NOMO-1 (cell line): ENCODE measurements around the gene POPDC3.
"Not testable (repeated sequence)": the region's sequence is repeated elsewhere in the genome, so short reads cannot be mapped to it uniquely, and the experiment has no call there.

Source experiments
- DNase-seq, 2 experiments: peaks; one replicate each; lab custom pipeline; 2025; ENCODE audit not compliant: unreplicated experiment in 2 of 2; lab: John Stamatoyannopoulos, UW

POPDC3 gene, protein sequence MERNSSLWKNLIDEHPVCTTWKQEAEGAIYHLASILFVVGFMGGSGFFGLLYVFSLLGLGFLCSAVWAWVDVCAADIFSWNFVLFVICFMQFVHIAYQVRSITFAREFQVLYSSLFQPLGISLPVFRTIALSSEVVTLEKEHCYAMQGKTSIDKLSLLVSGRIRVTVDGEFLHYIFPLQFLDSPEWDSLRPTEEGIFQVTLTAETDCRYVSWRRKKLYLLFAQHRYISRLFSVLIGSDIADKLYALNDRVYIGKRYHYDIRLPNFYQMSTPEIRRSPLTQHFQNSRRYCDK

GRCh38 chr6:105179244-105180065 lies at the start of gene POPDC3:
Gene POPDC3 (minus strand): TSS chr6:105180014. CDS start chr6:105161909, 18,105 bp downstream.
- no peak for DNase-seq

- DNase-seq, result no peak
Observed at GRCh38 chr6:105227295-105227767, 47.5 kb upstream of the POPDC3 start.

DNA sequence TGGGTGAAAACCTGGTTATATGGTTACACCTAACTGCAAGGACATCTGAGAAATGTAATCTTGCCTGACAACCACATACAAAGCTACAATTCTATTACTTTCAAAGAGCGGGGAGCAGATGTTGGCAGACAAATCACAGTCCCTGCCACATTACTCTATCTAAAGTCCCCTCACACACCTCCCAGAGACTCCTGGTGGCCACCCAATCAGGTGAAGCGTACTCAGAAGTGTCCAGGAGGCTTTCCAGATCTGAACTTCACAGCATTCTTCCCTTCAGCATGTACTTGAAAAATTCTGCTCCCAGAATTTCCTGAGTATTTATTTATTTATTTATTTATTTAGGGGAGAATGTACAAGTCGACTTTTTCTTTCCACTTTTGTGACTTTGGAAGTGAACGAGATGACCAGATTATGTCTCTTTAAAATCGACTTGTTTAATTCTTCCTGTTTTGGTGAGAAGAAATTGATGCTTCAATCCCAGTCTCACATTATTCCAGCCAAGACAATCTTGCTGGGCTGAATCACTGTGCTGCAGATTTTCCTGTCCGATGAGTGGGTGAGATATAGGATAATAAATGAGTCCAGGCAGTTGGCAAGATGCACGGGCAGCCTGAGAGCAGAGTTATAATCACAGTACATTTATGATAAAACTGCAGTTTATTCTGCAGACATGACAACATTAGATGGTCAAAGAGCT lies 46.9 kb upstream of the POPDC3 start:
- DNase-seq, result no peak

DNA sequence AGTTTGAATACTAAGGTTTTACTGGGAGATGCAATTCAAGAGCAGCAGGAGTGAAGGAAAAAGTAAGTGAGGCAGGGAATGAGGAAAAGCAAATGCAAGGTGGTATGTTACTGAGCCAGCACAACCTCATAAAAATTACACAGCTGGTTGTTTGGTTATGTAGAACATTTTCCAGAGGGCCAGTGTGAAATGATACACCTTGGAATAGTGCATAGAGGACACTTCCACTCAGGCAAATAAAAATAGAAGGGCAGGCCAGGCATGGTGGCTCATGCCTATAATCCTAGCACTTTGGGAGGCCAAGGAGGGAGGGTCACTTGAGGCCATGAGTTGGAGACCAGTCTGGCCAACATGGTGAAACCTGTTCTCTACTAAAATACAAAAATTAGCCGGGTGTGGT lies 43.4 kb upstream of the POPDC3 start:
- no peak for DNase-seq

GRCh38 chr6:105221219-105221618 lies 41.4 kb upstream of the POPDC3 start:
- DNase-seq, result not testable (repeated sequence)

DNA sequence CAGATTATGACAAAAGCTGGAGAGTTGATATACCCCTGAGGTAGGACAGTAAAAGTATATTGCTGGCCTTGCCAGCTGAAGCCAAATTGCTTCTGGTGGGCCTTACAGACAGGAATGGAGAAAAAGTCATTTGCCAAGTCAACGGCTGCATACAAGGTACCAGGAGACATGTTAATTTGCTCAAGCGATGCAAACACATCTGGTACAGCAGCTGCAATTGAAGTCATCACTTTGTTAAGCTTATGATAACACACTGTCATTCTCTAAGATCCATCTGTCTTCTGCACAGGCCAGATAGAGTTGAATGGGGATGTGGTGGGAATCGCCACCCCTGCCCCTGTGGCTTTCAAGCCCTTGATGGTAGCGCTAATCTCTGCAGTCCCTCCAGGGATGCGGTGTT lies 40.4 kb upstream of the POPDC3 start:
- DNase-seq, result no peak

GRCh38 chr6:105219218-105219617 lies 39.4 kb upstream of the POPDC3 start:
- DNase-seq, result peak; percentile 23 to 71

GRCh38 chr6:105215506-105215905 lies 35.7 kb upstream of the POPDC3 start:
- DNase-seq, result no peak

- no peak for DNase-seq
Observed at GRCh38 chr6:105214668-105215067, 34.9 kb upstream of the POPDC3 start.

GRCh38 chr6:105213272-105213671 lies 33.5 kb upstream of the POPDC3 start:
- DNase-seq, result no peak

- no peak for DNase-seq
Observed at GRCh38 chr6:105212587-105212986, 32.8 kb upstream of the POPDC3 start.

- DNase-seq, result no peak
Observed at GRCh38 chr6:105211831-105212230, 32.0 kb upstream of the POPDC3 start.

GRCh38 chr6:105210932-105211531 lies 31.2 kb upstream of the POPDC3 start:
- DNase-seq, result no peak

GRCh38 chr6:105209950-105210706 lies 30.3 kb upstream of the POPDC3 start:
- DNase-seq, result peak in 1 of 2 experiments; percentile 26

DNA sequence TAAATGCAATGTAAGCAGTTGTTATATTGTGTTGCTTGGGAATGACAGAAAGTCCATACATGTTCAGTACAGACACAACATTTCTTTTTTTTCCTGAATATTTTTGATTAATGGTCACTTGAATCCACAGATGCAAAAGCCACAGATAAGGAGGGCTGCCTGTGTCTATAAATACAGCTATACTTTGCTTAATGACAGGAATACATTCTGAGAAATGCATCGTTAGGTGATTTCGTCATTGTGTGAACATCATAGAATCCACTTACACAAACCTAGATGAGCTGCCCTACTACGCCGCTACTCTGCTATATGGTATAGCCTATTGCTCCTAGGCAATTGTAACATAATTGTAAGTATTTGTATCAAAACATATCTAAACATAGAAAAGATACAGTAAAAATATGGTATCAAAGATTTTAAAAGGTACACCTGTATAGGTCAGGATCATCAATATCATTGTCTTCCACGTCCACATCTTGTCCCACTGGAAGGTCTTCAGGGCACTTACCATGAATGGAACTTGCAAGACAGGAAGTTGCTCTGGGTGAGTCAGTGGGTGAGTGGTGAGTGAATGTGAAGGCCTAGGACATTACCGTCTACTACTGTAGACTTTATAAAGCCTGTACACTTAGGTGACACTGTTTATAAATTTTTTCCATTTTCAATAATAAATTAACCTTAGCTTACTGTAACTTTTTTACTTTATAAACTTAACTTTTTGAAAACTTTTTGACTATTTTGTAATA lies 27.9 kb upstream of the POPDC3 start:
- DNase-seq, result no peak

DNA sequence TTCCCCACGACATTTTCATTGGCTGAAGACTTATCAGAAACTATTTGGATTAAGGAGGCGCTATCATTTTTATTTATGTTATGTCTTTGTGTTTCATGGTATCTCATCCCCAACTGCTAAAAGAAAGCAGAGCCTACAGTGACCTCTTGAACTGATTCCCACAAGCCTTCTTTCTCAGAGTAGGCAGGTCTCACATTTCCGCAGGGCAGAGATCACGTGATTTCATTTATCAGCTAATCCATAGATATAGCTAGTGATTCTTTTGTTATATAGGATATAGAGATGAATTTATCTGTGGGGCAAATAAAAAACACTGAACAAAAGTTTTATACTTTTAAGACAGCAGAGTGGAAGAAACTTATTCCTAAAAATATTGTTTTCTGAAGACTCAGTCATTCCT lies 25.0 kb upstream of the POPDC3 start:
- DNase-seq, result no peak

DNA sequence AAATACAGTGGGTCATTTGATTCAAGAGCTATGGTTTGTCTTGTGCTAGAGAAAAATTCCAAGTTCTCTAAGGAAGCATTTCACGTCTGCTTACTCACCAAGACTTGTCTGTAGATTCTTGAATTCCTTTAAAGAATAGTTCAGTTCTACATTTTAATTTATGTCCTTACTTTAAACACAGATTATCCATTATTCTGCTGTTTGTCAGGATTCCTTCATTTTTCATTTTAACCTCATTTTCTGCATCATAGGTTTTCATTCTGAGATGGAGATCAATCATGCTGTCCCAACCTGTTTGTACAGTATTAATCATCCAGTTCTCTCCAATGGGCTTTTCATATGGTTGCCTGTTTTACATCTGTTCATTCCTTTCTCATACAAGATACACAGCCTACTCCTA lies 24.5 kb upstream of the POPDC3 start:
- no peak for DNase-seq

GRCh38 chr6:105202486-105202885 lies 22.7 kb upstream of the POPDC3 start:
- no peak for DNase-seq

DNA sequence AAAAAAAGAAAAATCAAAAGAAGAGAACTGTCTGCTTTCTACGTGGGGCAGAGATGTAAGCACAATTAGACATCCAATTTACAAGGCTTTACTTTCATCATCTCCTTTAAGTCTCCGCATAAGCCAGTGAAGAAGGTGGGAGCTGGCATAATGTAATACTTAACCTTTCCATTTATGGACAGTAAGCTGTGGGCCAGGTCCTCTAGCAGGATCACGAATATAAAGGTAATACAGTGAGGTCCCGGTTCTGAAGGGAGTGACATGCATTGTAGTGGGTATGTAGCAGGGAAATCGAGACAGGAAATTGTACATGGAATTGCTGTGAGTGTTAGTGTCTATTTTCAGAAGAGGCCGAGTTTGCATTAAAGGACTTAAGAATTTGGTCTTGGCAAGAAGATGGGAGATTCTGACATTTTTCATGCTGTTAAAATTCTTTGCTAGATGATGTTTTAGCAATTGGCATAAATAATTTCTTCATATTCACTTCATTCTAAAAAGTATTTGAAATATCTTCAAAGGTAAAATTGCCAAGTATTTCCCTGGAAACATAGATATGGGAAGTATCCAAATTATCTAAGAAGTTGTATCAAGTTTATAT lies 20.4 kb upstream of the POPDC3 start:
- DNase-seq, result no peak
